GM19328 (cell line): ENCODE measurements around the gene FNDC11.
"Not testable (repeated sequence)": the region's sequence is repeated elsewhere in the genome, so short reads cannot be mapped to it uniquely, and the experiment has no call there.

Source experiments
- ATAC-seq: cut with Tn5 transposase; IDR thresholded peaks from one replicate; pipeline ENCODE4 v1.9.1; 2021; ENCODE audit warnings: mild to moderate bottlenecking, moderate library complexity; ENCODE audit not compliant: unreplicated experiment

FNDC11 gene

GRCh38 chr20:63595416-63596127 is 41.6 kb downstream of the FNDC11 start:
- ATAC-seq: no peak

GRCh38 chr20:63596423-63596822 is 42.5 kb downstream of the FNDC11 start:
- no peak for ATAC-seq

GRCh38 chr20:63597651-63598478 is 43.9 kb downstream of the FNDC11 start:
- ATAC-seq: no peak

- ATAC-seq: no peak
Observed at GRCh38 chr20:63598479-63599395, 44.8 kb downstream of the FNDC11 start.

- ATAC-seq: no peak
Observed at GRCh38 chr20:63599396-63600050, 45.6 kb downstream of the FNDC11 start.

- not testable (repeated sequence) for ATAC-seq
Observed at GRCh38 chr20:63601679-63602078, 47.7 kb downstream of the FNDC11 start.

GRCh38 chr20:63602321-63602720 is 48.4 kb downstream of the FNDC11 start:
- no peak for ATAC-seq
